ENCODE results near the gene CCNA2.

CCNA2 gene

GRCh38 chr4:121771869-121772268, 51.8 kb downstream of the CCNA2 start:
- Mint-ChIP-seq H3K9me3 (ENCODE audit: low read depth) (no peaks in the 10 kb centered on the region), H3K27me3 (no peaks in the 10 kb centered on the region), H3K4me3 (no peak overlapping the region), H3K36me3 (no peaks in the 10 kb centered on the region), H3K4me1 (ENCODE audit: low read depth) (no peaks in the 10 kb centered on the region), H3K27ac (no peak overlapping the region)

GRCh38 chr4:121769341-121769740, 54.3 kb downstream of the CCNA2 start:
- no peaks in the 10 kb centered on the region for H3K9me3 Mint-ChIP-seq (ENCODE audit: low read depth)
- peaks cover 4% of the 10 kb centered on the region for H3K27me3 Mint-ChIP-seq

GRCh38 chr4:121767166-121767565, 56.5 kb downstream of the CCNA2 start:
- Mint-ChIP-seq H3K9me3 (ENCODE audit: low read depth) (no peaks in the 10 kb centered on the region), H3K27me3 (peaks cover 20% of the 10 kb centered on the region), H3K27ac (no peak overlapping the region), H3K4me3 (no peak overlapping the region), H3K36me3 (no peaks in the 10 kb centered on the region), H3K4me1 (ENCODE audit: low read depth) (peaks cover 5% of the 10 kb centered on the region)

More at GRCh38 chr4:121769341-121769740, 54.3 kb downstream of the CCNA2 start:
- H3K36me3 Mint-ChIP-seq, result no peaks in the 10 kb centered on the region
- no peak overlapping the region for H3K4me3 Mint-ChIP-seq
- no peak overlapping the region for H3K27ac Mint-ChIP-seq
- H3K4me1 Mint-ChIP-seq (ENCODE audit: low read depth), result peaks cover 3% of the 10 kb centered on the region

Data from activated naive CD8-positive, alpha-beta T cell (primary cell).